ENCODE results near the gene ABCD1.
"Not testable (repeated sequence)": the region's sequence is repeated elsewhere in the genome, so short reads cannot be mapped to it uniquely, and the experiment has no call there.

GRCh38 chrX:153696986-153697722 lies 27.5 kb upstream of the ABCD1 start:
- TF ChIP-seq ZNF324 (tag by site-specific recombination; IDR thresholded peaks at IDR 0.05); BCL11B (tag by site-specific recombination; IDR thresholded peaks at IDR 0.05; ENCODE audit: low read depth); ZFP37 (tag by site-specific recombination; IDR thresholded peaks at IDR 0.05); ZBTB49 (tag by site-specific recombination; IDR thresholded peaks at IDR 0.05; ENCODE audit: low read depth); CTCF (tag by site-specific recombination; IDR thresholded peaks at IDR 0.05); REST (tag by site-specific recombination; IDR thresholded peaks at IDR 0.05); ZNF16 (tag by site-specific recombination; IDR thresholded peaks at IDR 0.05; ENCODE audit: low read depth): not testable (repeated sequence)

All from HEK293 (cell line).